Neural crest cell (in vitro differentiated cells): ENCODE results near the gene B4GALT7. TPM values are rescaled to one million over a fixed set of nuclear protein-coding genes. Genes with fewer than 3 reads are reported as not detected.
"Not testable (repeated sequence)": the region's sequence is repeated elsewhere in the genome, so short reads cannot be mapped to it uniquely, and the experiment has no call there.

ENCODE experiments used
- DNase-seq: peaks from one replicate; pipeline ENCODE4 v3.0.0; 2021; ENCODE audit warnings: low read depth, mixed read lengths, low spot score
- H3K27ac Mint-ChIP-seq: one replicate; pipeline ENCODE4 v1.8.0; 2021; ENCODE audit warnings: mild to moderate bottlenecking, mixed read lengths; ENCODE audit not compliant: unreplicated experiment
- H3K27me3 Mint-ChIP-seq: 2 replicates; pipeline ENCODE4 v1.8.0; 2021; ENCODE audit warnings: low read depth, mild to moderate bottlenecking, mixed read lengths
- H3K36me3 Mint-ChIP-seq: 2 replicates; pipeline ENCODE4 v1.8.0; 2021; ENCODE audit warnings: low read depth, mild to moderate bottlenecking, mixed read lengths
- H3K4me1 Mint-ChIP-seq: 2 replicates; pipeline ENCODE4 v1.8.0; 2021; ENCODE audit warnings: mixed read lengths
- H3K4me3 Mint-ChIP-seq: one replicate; pipeline ENCODE4 v1.8.0; 2021; ENCODE audit warnings: mild to moderate bottlenecking, mixed read lengths
- H3K9me3 Mint-ChIP-seq: 2 replicates; pipeline ENCODE4 v1.8.0; 2021; ENCODE audit warnings: mixed read lengths
- total RNA-seq: library from RNA; stranded (reverse); gene quantifications from 2 replicates; pipeline ENCODE4 v1.2.1, GENCODE V29; 2021
- TF ChIP-seq, protein P1 (sequence below): fragments of 200-600 bp; sonication (generic); conservative IDR thresholded peaks from 2 replicates; pipeline ENCODE4 v1.5.0; 2021; ENCODE audit warnings: antibody characterized with exemption, mild to moderate bottlenecking

B4GALT7 gene
- total RNA-seq, 1 donor from 2014 or later, result 30.1 TPM

DNA sequence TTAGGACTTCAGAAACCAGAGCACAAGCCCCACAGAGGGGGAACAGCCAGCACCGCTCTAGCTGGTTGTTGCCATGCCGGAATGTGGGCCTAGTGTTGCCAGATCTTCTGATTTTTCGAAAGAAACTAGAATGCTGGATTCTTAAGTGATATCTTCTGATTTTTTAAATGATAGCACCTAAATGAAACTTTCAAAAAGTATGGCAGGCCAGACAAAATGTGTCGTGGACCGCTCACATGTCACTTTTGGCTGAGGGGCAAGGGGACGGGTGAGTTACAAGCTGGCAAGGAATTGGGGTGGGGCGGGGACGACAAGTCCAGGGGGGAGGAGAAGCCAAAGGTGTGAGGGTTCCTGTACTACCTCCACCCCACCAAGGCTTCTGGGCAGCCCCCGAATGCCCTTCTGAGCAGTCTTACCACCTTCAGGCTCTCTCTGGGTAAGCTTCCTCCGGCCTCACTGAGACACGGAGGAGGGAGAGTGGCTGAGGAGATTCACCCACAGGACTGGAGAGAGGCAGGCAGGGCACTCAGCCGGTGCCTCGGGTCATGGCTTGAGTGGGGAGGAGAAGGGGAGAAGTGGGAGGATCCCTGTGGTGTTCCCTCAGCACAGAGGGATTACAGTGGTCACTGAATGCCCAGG lies 10.3 kb downstream of the B4GALT7 start:
- no peak for DNase-seq
- H3K4me3 Mint-ChIP-seq, result no peak overlapping the region
- no peaks in the 10 kb centered on the region for H3K36me3 Mint-ChIP-seq
- H3K9me3 Mint-ChIP-seq, result no peaks in the 10 kb centered on the region
- H3K4me1 Mint-ChIP-seq, result peaks cover 18% of the 10 kb centered on the region
- peaks cover 3% of the 10 kb centered on the region for H3K27me3 Mint-ChIP-seq
- H3K27ac Mint-ChIP-seq, result peak overlapping the region; percentile 35
- TF ChIP-seq, protein P1, sequence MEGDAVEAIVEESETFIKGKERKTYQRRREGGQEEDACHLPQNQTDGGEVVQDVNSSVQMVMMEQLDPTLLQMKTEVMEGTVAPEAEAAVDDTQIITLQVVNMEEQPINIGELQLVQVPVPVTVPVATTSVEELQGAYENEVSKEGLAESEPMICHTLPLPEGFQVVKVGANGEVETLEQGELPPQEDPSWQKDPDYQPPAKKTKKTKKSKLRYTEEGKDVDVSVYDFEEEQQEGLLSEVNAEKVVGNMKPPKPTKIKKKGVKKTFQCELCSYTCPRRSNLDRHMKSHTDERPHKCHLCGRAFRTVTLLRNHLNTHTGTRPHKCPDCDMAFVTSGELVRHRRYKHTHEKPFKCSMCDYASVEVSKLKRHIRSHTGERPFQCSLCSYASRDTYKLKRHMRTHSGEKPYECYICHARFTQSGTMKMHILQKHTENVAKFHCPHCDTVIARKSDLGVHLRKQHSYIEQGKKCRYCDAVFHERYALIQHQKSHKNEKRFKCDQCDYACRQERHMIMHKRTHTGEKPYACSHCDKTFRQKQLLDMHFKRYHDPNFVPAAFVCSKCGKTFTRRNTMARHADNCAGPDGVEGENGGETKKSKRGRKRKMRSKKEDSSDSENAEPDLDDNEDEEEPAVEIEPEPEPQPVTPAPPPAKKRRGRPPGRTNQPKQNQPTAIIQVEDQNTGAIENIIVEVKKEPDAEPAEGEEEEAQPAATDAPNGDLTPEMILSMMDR, result no peak

DNA sequence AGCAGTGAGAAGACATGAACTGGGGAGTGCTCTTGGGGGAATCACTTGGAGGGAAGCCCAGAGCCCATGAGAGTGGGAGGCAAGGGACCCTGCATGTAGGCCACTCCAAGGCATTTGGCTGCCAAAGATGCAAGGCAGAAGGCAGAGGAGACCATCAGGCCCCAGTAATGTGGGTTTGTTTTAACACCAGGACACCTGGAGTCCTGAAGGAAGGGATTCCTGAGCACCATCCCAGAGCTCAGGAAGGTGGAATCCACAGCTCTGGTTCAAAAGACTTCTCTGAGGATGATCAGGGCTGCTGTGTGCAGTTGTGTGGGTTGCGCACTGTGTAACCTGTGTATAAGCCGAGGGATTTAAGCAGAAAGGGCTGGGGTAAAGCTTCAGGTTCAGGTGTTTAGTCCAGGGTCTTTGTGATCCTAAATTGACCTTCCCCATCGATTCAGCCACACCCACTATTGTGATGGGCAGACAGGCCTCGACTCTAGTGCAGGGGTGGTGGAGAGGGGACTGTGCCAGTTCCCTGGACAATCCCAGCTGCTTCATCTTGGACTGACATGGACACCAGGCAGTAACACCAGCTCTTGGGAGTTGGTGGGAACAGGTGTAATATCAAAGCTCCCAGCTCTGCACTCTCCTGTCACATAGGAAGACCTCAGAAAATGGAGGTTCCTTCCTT lies 11.0 kb downstream of the B4GALT7 start:
- TF ChIP-seq, protein P1, result no peak
- H3K4me1 Mint-ChIP-seq, result peaks cover 18% of the 10 kb centered on the region
- no peaks in the 10 kb centered on the region for H3K36me3 Mint-ChIP-seq
- H3K27me3 Mint-ChIP-seq, result peaks cover 3% of the 10 kb centered on the region
- no peak for DNase-seq
- no peak overlapping the region for H3K27ac Mint-ChIP-seq
- no peak overlapping the region for H3K4me3 Mint-ChIP-seq
- no peaks in the 10 kb centered on the region for H3K9me3 Mint-ChIP-seq

- DNase-seq, result no peak
- H3K4me3 Mint-ChIP-seq, result peak overlapping the region; percentile 10
- peaks cover 3% of the 10 kb centered on the region for H3K27me3 Mint-ChIP-seq
- H3K4me1 Mint-ChIP-seq, result peaks cover 12% of the 10 kb centered on the region
- TF ChIP-seq, protein P1, result no peak
- no peaks in the 10 kb centered on the region for H3K9me3 Mint-ChIP-seq
- H3K27ac Mint-ChIP-seq, result peak overlapping the region; percentile 8
- H3K36me3 Mint-ChIP-seq, result peaks cover 5% of the 10 kb centered on the region
Measured at GRCh38 chr5:177611446-177612214, 11.7 kb downstream of the B4GALT7 start.

DNA sequence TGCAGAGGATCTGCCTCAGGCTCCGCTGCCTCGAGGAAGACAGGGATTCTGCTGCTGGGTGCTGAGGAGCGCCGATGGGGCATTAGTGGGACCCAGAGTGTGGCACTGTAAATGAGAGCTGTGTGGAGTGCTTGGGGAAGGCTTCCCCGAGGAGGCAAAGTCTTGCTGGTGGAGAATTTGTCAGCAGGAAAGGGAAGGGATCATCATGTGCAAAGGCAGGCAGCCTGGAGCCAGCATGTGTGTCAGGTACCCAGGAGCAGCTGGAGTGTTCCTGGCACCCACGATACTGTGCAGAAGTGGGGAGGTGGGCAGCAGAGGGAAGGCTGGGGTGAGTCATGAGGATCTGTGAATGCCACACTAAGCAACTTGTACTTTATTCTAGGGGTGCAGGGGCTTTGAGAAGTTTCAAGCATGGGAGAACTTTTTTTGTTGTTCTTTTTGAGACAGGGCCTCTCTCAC lies 12.3 kb downstream of the B4GALT7 start:
- Mint-ChIP-seq H3K27ac (peak overlapping the region; percentile 8), H3K4me1 (peaks cover 8% of the 10 kb centered on the region), H3K9me3 (no peaks in the 10 kb centered on the region), H3K36me3 (peaks cover 5% of the 10 kb centered on the region), H3K4me3 (peak overlapping the region; percentile 10), H3K27me3 (peaks cover 2% of the 10 kb centered on the region)
- no peak for DNase-seq
- TF ChIP-seq, protein P1, result no peak

DNA sequence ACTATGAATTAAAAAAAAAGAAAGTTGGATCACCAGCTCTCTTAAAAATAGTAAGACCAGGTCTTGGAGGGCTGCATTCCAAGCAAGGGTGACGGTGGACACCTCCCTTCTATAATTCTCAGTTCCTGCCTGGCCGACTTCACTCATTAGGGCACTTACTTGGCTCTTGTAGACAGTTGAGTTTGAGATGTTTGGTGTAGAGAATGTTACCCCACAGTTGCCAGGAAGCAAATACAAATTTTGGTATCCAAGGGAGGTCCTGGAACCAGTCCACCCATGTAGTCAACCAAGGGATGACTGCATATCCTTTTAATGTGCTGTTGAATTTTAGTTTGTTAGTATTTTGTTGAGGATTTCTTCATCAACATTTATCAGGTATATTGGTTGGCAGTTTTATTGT lies 20.6 kb downstream of the B4GALT7 start:
- H3K4me1 Mint-ChIP-seq, result no peaks in the 10 kb centered on the region
- DNase-seq, result no peak
- H3K27me3 Mint-ChIP-seq, result no peaks in the 10 kb centered on the region
- TF ChIP-seq, protein P1, result no peak
- H3K9me3 Mint-ChIP-seq, result peaks cover 5% of the 10 kb centered on the region
- peaks cover 44% of the 10 kb centered on the region for H3K36me3 Mint-ChIP-seq
- no peak overlapping the region for H3K27ac Mint-ChIP-seq
- no peak overlapping the region for H3K4me3 Mint-ChIP-seq

DNA sequence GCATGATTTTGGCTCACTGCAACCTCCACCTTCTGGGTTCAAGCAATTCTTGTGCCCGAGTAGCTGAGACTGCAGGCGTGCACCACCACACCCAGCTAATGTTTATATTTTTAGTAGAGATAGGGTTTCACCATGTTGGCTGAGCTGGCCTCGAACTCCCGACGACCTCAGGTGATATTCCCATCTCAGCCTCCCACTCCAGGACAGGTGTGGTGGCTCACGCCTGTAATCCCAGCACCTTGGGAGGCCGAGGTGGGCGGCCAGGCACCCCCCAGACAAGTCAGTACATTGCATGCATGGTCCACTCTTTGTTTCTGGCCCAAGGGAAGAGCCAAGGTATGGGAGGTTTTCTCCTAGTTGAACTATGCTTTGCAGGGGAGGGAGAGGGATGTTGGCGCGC lies 24.2 kb downstream of the B4GALT7 start:
- not testable (repeated sequence) for H3K9me3 Mint-ChIP-seq, H3K4me1 Mint-ChIP-seq, H3K27ac Mint-ChIP-seq

GRCh38 chr5:177630186-177630585 lies 30.3 kb downstream of the B4GALT7 start:
- H3K9me3 Mint-ChIP-seq, DNase-seq, H3K27me3 Mint-ChIP-seq, H3K27ac Mint-ChIP-seq, H3K4me3 Mint-ChIP-seq, H3K4me1 Mint-ChIP-seq: not testable (repeated sequence)
- H3K36me3 Mint-ChIP-seq, result peaks cover 12% of the 10 kb centered on the region

More for the DNA sequence above, 24.2 kb downstream of the B4GALT7 start:
- H3K4me3 Mint-ChIP-seq, DNase-seq, H3K27me3 Mint-ChIP-seq: not testable (repeated sequence)
- H3K36me3 Mint-ChIP-seq, result peaks cover 28% of the 10 kb centered on the region

DNA sequence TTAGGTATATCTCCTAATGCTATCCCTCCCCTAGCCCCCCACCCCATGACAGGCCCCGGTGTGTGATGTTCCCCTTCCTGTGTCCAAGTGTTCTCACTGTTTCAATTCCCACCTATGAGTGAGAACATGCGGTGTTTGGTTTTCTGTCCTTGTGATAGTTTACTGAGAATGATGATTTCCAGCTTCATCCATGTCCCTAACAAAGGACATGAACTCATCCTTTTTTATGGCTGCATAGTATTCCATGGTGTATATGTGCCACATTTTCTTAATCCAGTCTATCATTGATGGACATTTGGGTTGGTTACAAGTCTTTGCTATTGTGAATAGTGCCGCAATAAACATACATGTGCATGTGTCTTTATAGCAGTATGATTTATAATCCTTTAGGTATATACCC lies 35.0 kb downstream of the B4GALT7 start:
- H3K9me3 Mint-ChIP-seq, result peaks cover 13% of the 10 kb centered on the region
- DNase-seq, H3K4me1 Mint-ChIP-seq, H3K27ac Mint-ChIP-seq, H3K27me3 Mint-ChIP-seq, H3K4me3 Mint-ChIP-seq: not testable (repeated sequence)
- H3K36me3 Mint-ChIP-seq, result peaks cover 27% of the 10 kb centered on the region
